Esophagus muscularis mucosa (tissue), 4 donors: ENCODE measurements around the gene RASD1. TPM values are rescaled to one million over a fixed set of nuclear protein-coding genes. Genes with fewer than 3 reads are reported as not detected.

ENCODE experiments used
- DNase-seq: peaks from one replicate; pipeline ENCODE4 v3.0.0-alpha.2; 2017; ENCODE audit errors: extremely low spot score
- H3K27ac ChIP-seq, 4 donors: fragments of 200-600 bp; sonication (generic); replicated peaks in 1 of 4; 1 replicate in 3 of 4; 2 replicates in 1 of 4; pipeline ENCODE4 v1.5.1; 2016 to 2019; ENCODE audit warnings: mild to moderate bottlenecking in 1 of 4
- H3K27me3 ChIP-seq, 4 donors: fragments of 200-600 bp; sonication (generic); one replicate each; pipeline versions ENCODE4 v1.5.1 to v1.6.0; 2016 to 2019
- H3K36me3 ChIP-seq, 4 donors: fragments of 200-600 bp; sonication (generic); one replicate each; pipeline ENCODE4 v1.5.1; 2016 to 2019
- H3K4me1 ChIP-seq, 4 donors: fragments of 200-600 bp; sonication (generic); one replicate each; pipeline ENCODE4 v1.5.1; 2016 to 2019
- H3K4me3 ChIP-seq, 4 donors: fragments of 200-600 bp; sonication (generic); 1 replicate in 2 of 4; 2 replicates in 2 of 4; pipeline ENCODE4 v1.5.1; 2016 to 2019; ENCODE audit warnings: mild to moderate bottlenecking in 4 of 4, moderate library complexity in 1 of 4
- H3K9me3 ChIP-seq, 4 donors: fragments of 200-600 bp; sonication (generic); 1 replicate in 3 of 4; 2 replicates in 1 of 4; pipeline ENCODE4 v1.5.1; 2016 to 2019
- EP300 ChIP-seq: sonication (generic); formaldehyde crosslinking; IDR thresholded peaks from one replicate; pipeline ENCODE4 v1.6.1; 2017; ENCODE audit warnings: antibody characterized with exemption
- POLR2A ChIP-seq: fragments of 450-650 bp; IDR thresholded peaks from one replicate; pipeline ENCODE4 v1.6.1; 2017; ENCODE audit warnings: antibody characterized with exemption, moderate library complexity, mild to moderate bottlenecking, low read depth
- POLR2AphosphoS5 ChIP-seq, 2 donors: sonication (generic); formaldehyde crosslinking; IDR thresholded peaks; one replicate each; pipeline ENCODE4 v1.6.1; 2017; ENCODE audit warnings: antibody characterized with exemption in 2 of 2
- WGBS: methylation state at CpG from one replicate; pipeline ENCODE4 v1.1.5; 2018; 5-methylcytosine and 5-hydroxymethylcytosine counted together
- intact Hi-C: fragments of 100-400 bp; cut with DNase I; formaldehyde crosslinking; loops from one replicate; pipeline ENCODE4 v1.15.1; 2023
- total RNA-seq, 4 donors: library from RNA; depleted of rRNA; stranded (reverse); fragments of >200 nt; gene quantifications; one replicate each; pipeline versions ENCODE4 v1.1.0 to v1.2.1, GENCODE V29; 2016
- TF ChIP-seq, protein P1 (sequence below), 3 experiments: fragments of 200-600 bp in 2 of 3; fragments of 450-650 bp in 1 of 3; sonication (generic) in 2 of 3; IDR thresholded peaks; one replicate each; pipeline ENCODE4 v1.5.1; 2017 to 2019; ENCODE audit warnings: antibody characterized with exemption in 3 of 3, mild to moderate bottlenecking in 2 of 3, moderate library complexity in 1 of 3

The RASD1 gene
- total RNA-seq, 4 donors from 2014 or later: 5.0 to 17.9 (median 13.3) TPM

DNA sequence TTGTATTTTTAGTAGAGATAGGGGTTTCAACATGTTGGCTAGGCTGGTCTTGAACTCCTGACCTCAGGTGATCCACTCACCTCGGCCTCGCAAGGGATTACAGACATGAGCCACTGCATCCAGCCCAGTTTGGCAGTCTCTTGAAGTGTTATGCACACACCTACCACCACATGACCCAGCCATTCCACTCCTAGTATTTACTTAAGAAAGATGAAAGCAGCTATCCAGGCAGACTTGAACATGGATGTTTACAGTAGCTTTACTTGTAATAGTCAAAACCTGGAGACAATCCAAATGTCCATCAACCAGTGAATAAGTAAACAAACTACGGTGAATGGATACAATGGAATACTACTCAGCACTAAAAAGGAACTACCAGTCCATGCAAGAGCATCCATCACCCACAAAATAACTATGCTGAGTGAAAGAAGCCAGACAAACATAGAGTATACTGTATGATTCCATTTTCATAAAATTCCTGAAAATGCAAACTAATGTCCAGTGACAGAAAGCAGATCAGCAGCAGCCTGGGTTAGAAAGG, 37.8 kb upstream of the RASD1 start:
- Histone ChIP-seq H3K27me3 (no peaks in the 10 kb centered on the region), H3K4me1 (peaks cover 0 to 11% (median 0%) of the 10 kb centered on the region in 4 donors), H3K27ac (no peak overlapping the region), H3K4me3 (no peak overlapping the region), H3K9me3 (no peaks in the 10 kb centered on the region), H3K36me3 (no peaks in the 10 kb centered on the region)
- intact Hi-C loops: no loop called here
- no peak for DNase-seq
- WGBS: 65% methylated on average over 3 of the region's 3 CpGs
- TF ChIP-seq POLR2A (no peak), EP300 (no peak), POLR2AphosphoS5 (IDR thresholded peaks at IDR 0.05) (no peak)
- TF ChIP-seq, protein P1, sequence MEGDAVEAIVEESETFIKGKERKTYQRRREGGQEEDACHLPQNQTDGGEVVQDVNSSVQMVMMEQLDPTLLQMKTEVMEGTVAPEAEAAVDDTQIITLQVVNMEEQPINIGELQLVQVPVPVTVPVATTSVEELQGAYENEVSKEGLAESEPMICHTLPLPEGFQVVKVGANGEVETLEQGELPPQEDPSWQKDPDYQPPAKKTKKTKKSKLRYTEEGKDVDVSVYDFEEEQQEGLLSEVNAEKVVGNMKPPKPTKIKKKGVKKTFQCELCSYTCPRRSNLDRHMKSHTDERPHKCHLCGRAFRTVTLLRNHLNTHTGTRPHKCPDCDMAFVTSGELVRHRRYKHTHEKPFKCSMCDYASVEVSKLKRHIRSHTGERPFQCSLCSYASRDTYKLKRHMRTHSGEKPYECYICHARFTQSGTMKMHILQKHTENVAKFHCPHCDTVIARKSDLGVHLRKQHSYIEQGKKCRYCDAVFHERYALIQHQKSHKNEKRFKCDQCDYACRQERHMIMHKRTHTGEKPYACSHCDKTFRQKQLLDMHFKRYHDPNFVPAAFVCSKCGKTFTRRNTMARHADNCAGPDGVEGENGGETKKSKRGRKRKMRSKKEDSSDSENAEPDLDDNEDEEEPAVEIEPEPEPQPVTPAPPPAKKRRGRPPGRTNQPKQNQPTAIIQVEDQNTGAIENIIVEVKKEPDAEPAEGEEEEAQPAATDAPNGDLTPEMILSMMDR (IDR thresholded peaks at IDR 0.05): no peak

GRCh38 chr17:17532991-17533390, 36.8 kb upstream of the RASD1 start:
- no peak for DNase-seq
- H3K9me3 ChIP-seq: no peaks in the 10 kb centered on the region
- no peaks in the 10 kb centered on the region for H3K36me3 ChIP-seq
- no peak overlapping the region for H3K4me3 ChIP-seq
- TF ChIP-seq POLR2AphosphoS5 (IDR thresholded peaks at IDR 0.05): no peak
- TF ChIP-seq, protein P1 (IDR thresholded peaks at IDR 0.05): no peak
- no peak for TF ChIP-seq POLR2A
- no peak for TF ChIP-seq EP300
- intact Hi-C loops: no loop called here
- H3K27me3 ChIP-seq: no peaks in the 10 kb centered on the region
- H3K27ac ChIP-seq: no peak overlapping the region
- peaks cover 0 to 17% (median 0%) of the 10 kb centered on the region in 4 donors for H3K4me1 ChIP-seq
- 93% methylated on average over 1 of the region's 1 CpG for WGBS

GRCh38 chr17:17531156-17531555, 35.0 kb upstream of the RASD1 start:
- Histone ChIP-seq H3K9me3 (no peaks in the 10 kb centered on the region), H3K27ac (no peak overlapping the region), H3K4me1 (peaks cover 0 to 11% (median 8%) of the 10 kb centered on the region in 4 donors), H3K36me3 (no peaks in the 10 kb centered on the region), H3K4me3 (no peak overlapping the region), H3K27me3 (no peaks in the 10 kb centered on the region)
- WGBS: 86% methylated on average over 4 of the region's 4 CpGs
- intact Hi-C loops: no loop called here
- no peak for TF ChIP-seq POLR2AphosphoS5 (IDR thresholded peaks at IDR 0.05)
- TF ChIP-seq, protein P1 (IDR thresholded peaks at IDR 0.05): no peak
- TF ChIP-seq POLR2A: no peak
- TF ChIP-seq EP300: no peak
- no peak for DNase-seq

DNA sequence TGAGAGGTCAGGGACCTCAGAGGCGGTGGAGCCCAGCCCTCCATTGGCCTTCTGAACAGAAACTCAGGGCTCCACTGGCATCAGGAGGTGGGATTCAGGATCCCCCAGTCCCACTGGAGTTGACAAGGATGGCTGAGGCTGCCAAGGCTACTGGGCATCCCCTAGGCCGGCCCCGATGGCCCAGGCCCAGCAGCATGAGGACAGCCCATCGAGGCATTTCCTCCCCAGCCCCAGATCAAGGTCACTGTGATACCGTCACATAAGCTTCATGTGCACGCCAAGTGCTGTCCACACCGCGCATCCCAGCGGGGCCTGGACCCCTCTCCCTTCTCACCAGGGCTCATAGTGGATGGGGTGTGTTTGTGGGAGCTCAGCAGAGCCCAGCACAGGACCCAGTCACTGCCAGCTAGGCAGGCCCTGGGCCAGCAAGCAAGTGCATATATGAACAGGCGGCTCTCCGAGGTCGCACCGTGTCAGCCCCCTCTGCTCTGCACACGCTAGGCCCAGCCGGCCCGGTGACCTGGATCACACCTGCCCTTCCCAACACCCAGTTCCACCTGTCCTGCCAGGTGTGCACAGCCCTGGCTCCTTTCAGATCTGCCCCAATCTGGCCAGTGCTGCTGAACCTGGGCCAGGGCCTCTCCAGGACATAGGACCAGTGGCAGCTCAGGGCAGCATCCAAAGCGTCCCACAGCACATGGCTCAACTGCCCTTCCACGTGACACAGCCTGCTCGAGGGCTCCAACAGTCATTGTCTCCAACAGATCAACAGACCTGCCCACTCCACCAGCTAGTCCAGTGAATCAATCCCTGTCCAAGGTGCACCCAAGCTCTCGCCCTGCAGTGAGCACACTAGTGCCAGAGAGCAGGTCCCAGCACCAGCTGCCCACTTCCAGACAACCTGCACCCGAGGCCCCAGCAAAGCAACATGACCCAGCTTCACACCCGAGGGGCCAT, 32.8 kb upstream of the RASD1 start:
- DNase-seq: no peak
- Histone ChIP-seq H3K4me1 (peaks cover 0 to 11% (median 11%) of the 10 kb centered on the region in 4 donors), H3K27me3 (no peaks in the 10 kb centered on the region), H3K9me3 (no peaks in the 10 kb centered on the region), H3K27ac (no peak overlapping the region), H3K4me3 (no peak overlapping the region), H3K36me3 (no peaks in the 10 kb centered on the region)
- intact Hi-C loops: no loop called here
- TF ChIP-seq POLR2AphosphoS5 (IDR thresholded peaks at IDR 0.05) (no peak), EP300 (no peak)
- 87% methylated on average over 17 of the region's 22 CpGs for whole genome bisulfite sequencing

GRCh38 chr17:17527956-17528500, 31.8 kb upstream of the RASD1 start:
- Histone ChIP-seq H3K36me3 (no peaks in the 10 kb centered on the region), H3K4me1 (peaks cover 0 to 11% (median 11%) of the 10 kb centered on the region in 4 donors), H3K9me3 (no peaks in the 10 kb centered on the region), H3K4me3 (no peak overlapping the region), H3K27me3 (no peaks in the 10 kb centered on the region), H3K27ac (no peak overlapping the region)
- intact Hi-C loops: no loop called here
- TF ChIP-seq EP300 (no peak), POLR2AphosphoS5 (IDR thresholded peaks at IDR 0.05) (no peak), POLR2A (no peak)
- TF ChIP-seq, protein P1 (IDR thresholded peaks at IDR 0.05): no peak
- DNase-seq: no peak
- 89% methylated on average over 13 of the region's 17 CpGs for WGBS
